Activated naive CD4-positive, alpha-beta T cell treated with anti-CD3 and anti-CD28 coated beads for 36 hours (primary cell): ENCODE results near the gene HLCS. TPM values are rescaled to one million over a fixed set of nuclear protein-coding genes. Genes with fewer than 3 reads are reported as not detected.

Experiments
- CTCF ChIA-PET: fragments of 350-600 bp; sonication (Branson Sonifier 250); formaldehyde crosslinking; loops from one replicate; lab custom pipeline; 2021; ENCODE audit warnings: antibody characterized with exemption; lab: Charles Lee
- DNase-seq: peaks from one replicate; pipeline ENCODE4 v3.0.0-alpha.2; 2020
- H3K27ac Mint-ChIP-seq: one replicate; pipeline ENCODE4 v1.8.0; 2021; ENCODE audit warnings: mild to moderate bottlenecking, mixed read lengths
- H3K27me3 Mint-ChIP-seq: one replicate; pipeline ENCODE4 v1.8.0; 2021; ENCODE audit warnings: low read depth, mixed read lengths
- H3K36me3 Mint-ChIP-seq: one replicate; pipeline ENCODE4 v1.8.0; 2021; ENCODE audit warnings: low read depth, mixed read lengths
- H3K4me1 Mint-ChIP-seq: one replicate; pipeline ENCODE4 v1.8.0; 2021; ENCODE audit warnings: low read depth, mixed read lengths
- H3K4me3 Mint-ChIP-seq: one replicate; pipeline ENCODE4 v1.8.0; 2021; ENCODE audit warnings: mild to moderate bottlenecking, moderate library complexity, mixed read lengths
- H3K9me3 Mint-ChIP-seq: one replicate; pipeline ENCODE4 v1.8.0; 2021; ENCODE audit warnings: mixed read lengths
- intact Hi-C: fragments of 100-400 bp; cut with micrococcal nuclease; formaldehyde crosslinking; loops from one replicate; pipeline ENCODE4 v1.15.1; 2023
- total RNA-seq, 2 experiments: library from RNA; stranded (reverse); gene quantifications; one replicate each; pipeline ENCODE4 v1.2.3, GENCODE V29; 2021

Gene HLCS
- total RNA-seq, 2 experiments from 2014 or later: 12.5 to 12.6 TPM

GRCh38 chr21:36708286-36709029 lies 258.0 kb downstream of the HLCS start:
- Mint-ChIP-seq H3K4me1 (peaks cover 44% of the 10 kb centered on the region), H3K27ac (no peak overlapping the region), H3K36me3 (no peaks in the 10 kb centered on the region), H3K4me3 (no peak overlapping the region), H3K27me3 (peaks cover 80% of the 10 kb centered on the region), H3K9me3 (no peaks in the 10 kb centered on the region)
- CTCF ChIA-PET: interaction anchor here (0.6 kb wide), 1 partner anchor 22 kb away, joined by 3 read pairs; no protein-coding TSS in a partner anchor
- intact Hi-C loops: loop anchor here (10.0 kb wide), 1 partner anchor 564 kb away; no protein-coding TSS in a partner anchor
- no peak for DNase-seq

- no peak for DNase-seq
- intact Hi-C loops: loop anchor here (2.0 to 10.0 kb wide), 3 partner anchors 17 to 563 kb away; no protein-coding TSS in a partner anchor
- H3K4me1 Mint-ChIP-seq: peaks cover 46% of the 10 kb centered on the region
- no peak overlapping the region for H3K4me3 Mint-ChIP-seq
- H3K9me3 Mint-ChIP-seq: no peaks in the 10 kb centered on the region
- H3K27me3 Mint-ChIP-seq: peaks cover 80% of the 10 kb centered on the region
- CTCF ChIA-PET: interaction anchor here (0.6 kb wide), 1 partner anchor 21 kb away, joined by 3 read pairs; no protein-coding TSS in a partner anchor
- no peak overlapping the region for H3K27ac Mint-ChIP-seq
- no peaks in the 10 kb centered on the region for H3K36me3 Mint-ChIP-seq
These were observed 258.6 kb downstream of the HLCS start for GRCh38 chr21:36707763-36708285.

DNA sequence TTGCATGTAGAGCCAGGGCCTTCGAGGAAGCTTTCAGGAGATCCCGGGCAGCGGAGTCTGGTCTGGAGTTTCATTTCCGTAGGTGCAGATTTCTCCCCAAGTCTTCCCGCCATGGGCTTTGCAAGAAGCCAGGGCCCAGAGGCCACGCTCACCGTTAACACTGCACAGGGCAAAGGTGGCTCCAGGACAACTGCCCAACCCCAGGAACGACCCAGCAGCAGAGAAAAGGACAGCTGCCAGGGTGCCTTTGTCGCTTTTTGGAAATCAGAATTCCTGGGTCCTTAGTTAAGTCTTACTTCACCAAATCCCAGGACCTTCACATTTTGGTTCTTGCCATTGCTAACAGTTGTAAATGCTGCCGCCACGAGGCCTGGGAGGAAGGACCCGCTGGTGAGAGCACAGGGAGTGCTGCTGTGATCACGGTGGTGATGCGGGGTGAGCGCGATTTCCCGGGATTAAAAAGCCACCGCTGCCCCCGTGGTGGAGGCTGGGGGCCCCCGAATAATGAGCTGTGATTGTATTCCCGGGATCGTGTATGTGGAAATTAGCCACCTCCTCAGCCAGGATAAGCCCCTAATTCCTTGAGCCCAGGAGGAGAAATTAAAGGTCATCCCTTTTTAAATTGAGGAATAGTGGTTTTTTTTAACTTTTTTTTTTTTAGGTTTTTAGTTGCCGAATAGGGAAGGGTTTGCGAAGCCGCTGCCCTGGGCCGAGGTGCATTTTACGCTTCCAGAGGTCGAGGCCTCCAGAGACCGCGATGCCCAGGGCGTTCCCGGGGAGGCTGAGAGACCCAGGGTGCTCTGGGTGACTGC lies 259.3 kb downstream of the HLCS start:
- CTCF ChIA-PET: interaction anchor here (1.3 kb wide), 1 partner anchor 18 kb away, joined by 3 read pairs; no protein-coding TSS in a partner anchor
- H3K9me3 Mint-ChIP-seq: no peaks in the 10 kb centered on the region
- DNase-seq: peak; percentile 52
- H3K4me3 Mint-ChIP-seq: no peak overlapping the region
- no peaks in the 10 kb centered on the region for H3K36me3 Mint-ChIP-seq
- H3K27ac Mint-ChIP-seq: no peak overlapping the region
- intact Hi-C loops: loop anchor here (2.0 to 10.0 kb wide), 3 partner anchors 16 to 562 kb away; no protein-coding TSS in a partner anchor
- peaks cover 80% of the 10 kb centered on the region for H3K27me3 Mint-ChIP-seq
- H3K4me1 Mint-ChIP-seq: peaks cover 49% of the 10 kb centered on the region

DNA sequence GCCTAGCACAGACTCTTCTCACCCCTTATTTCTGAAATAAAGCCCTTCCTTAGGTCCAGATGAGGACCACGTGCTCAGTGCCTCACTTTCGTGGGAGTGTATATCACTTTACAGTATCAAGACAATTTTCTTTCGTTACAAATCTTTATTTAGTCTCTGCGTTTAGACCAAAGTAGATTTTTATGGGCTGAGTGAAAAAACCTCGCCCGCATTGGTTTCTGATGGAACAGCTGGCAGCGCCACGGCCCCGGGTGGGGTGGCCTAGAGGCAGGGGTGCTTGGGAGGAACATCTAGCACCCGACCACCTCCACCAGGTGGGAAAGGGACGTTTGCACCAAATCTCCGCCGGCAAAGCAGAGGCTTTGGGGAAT lies 260.0 kb downstream of the HLCS start:
- no peak overlapping the region for H3K4me3 Mint-ChIP-seq
- intact Hi-C loops: loop anchor here (2.0 to 10.0 kb wide), 3 partner anchors 16 to 562 kb away; no protein-coding TSS in a partner anchor

DNA sequence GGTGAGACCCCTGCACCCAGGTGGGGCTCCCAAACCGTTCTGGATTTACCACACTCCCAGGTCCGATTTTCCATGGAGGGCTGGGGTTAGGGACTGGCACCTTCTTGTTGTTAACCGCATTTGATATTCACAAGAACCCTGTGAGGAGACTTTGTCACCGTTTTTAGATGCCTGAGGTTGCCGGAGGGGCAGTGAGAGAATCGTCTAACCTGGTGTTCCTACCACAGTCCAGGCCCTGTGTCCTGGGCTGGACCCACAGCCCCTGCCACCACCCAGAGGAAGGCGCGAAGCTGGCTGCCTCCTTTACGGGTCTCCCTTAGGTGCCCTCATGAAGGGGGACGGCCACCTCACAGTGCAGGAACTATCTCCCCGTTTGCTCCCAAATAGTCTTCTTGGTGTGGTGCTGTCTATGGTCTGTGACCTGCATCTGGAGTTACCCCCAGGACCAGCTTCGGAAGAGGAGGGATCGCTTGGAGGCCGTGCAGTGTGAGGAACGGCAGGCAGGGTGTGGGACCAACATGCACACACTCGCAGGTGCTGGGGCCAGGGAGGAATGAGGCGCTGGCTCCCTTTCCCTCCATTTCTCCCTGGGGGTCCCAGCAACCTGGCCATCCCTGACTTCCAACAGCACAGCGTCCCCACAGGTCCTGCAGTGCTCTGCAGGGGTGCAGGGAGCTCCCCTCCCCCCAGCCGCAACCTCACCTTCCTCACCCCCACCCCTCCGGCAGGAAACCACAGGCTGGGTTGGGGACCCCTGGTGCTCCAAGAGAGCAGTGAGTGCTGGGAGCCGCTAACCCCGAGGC lies 260.6 kb downstream of the HLCS start:
- Mint-ChIP-seq H3K4me3 (no peak overlapping the region), H3K9me3 (no peaks in the 10 kb centered on the region), H3K27me3 (peaks cover 82% of the 10 kb centered on the region), H3K27ac (no peak overlapping the region), H3K36me3 (no peaks in the 10 kb centered on the region), H3K4me1 (peaks cover 57% of the 10 kb centered on the region)
- intact Hi-C loops: loop anchor here (2.0 to 10.0 kb wide), 3 partner anchors 15 to 561 kb away; no protein-coding TSS in a partner anchor
- no peak for DNase-seq
- CTCF ChIA-PET: interaction anchor here (1.3 kb wide), 1 partner anchor 16 kb away, joined by 3 read pairs; no protein-coding TSS in a partner anchor

More for the DNA sequence above, 260.0 kb downstream of the HLCS start:
- CTCF ChIA-PET: interaction anchor here (1.3 kb wide), 1 partner anchor 17 kb away, joined by 3 read pairs; no protein-coding TSS in a partner anchor
- Mint-ChIP-seq H3K9me3 (no peaks in the 10 kb centered on the region), H3K27ac (no peak overlapping the region), H3K27me3 (peaks cover 84% of the 10 kb centered on the region), H3K4me1 (peaks cover 54% of the 10 kb centered on the region), H3K36me3 (no peaks in the 10 kb centered on the region)
- no peak for DNase-seq

GRCh38 chr21:36704958-36705678 lies 261.4 kb downstream of the HLCS start:
- CTCF ChIA-PET: interaction anchor here (0.7 kb wide), 2 partner anchors 223 to 248 kb away, joined by 3 read pairs; no protein-coding TSS in a partner anchor
- no peak for DNase-seq
- no peaks in the 10 kb centered on the region for H3K9me3 Mint-ChIP-seq
- peaks cover 82% of the 10 kb centered on the region for H3K27me3 Mint-ChIP-seq
- no peak overlapping the region for H3K27ac Mint-ChIP-seq
- no peaks in the 10 kb centered on the region for H3K36me3 Mint-ChIP-seq
- peaks cover 61% of the 10 kb centered on the region for H3K4me1 Mint-ChIP-seq
- intact Hi-C loops: loop anchor here (5.0 to 10.0 kb wide), 2 partner anchors 118 to 560 kb away; no protein-coding TSS in a partner anchor
- H3K4me3 Mint-ChIP-seq: peak overlapping the region; percentile 15

DNA sequence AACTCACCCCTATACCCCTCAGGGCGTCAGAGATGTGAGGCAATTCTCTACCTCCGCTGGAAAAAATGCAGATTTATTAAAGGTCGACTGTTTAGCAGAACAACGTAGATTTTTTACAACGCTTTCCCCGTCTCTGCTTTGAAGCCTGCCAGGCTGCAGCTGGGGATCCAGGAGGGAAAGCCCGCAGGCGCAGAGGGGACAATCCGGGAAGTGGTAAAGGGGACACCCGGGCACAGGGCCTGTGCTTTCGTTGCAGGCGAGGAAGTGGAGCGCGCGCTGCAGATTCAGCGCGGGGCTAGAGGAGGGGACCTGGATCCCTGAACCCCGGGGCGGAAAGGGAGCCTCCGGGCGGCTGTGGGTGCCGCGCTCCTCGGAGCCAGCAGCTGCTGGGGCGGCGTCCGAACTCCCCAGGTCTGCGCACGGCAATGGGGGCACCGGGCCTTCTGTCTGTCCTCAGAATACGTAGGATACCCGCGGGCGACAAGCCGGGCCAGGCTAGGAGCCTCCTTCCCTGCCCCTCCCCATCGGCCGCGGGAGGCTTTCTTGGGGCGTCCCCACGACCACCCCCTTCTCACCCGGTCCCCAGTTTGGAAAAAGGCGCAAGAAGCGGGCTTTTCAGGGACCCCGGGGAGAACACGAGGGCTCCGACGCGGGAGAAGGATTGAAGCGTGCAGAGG lies 262.1 kb downstream of the HLCS start:
- intact Hi-C loops: loop anchor here (5.0 to 10.0 kb wide), 2 partner anchors 117 to 560 kb away; no protein-coding TSS in a partner anchor
- H3K27ac Mint-ChIP-seq: no peak overlapping the region
- H3K36me3 Mint-ChIP-seq: no peaks in the 10 kb centered on the region
- H3K4me1 Mint-ChIP-seq: peaks cover 58% of the 10 kb centered on the region
- CTCF ChIA-PET: interaction anchor here (0.7 kb wide), 2 partner anchors 224 to 249 kb away, joined by 3 read pairs; no protein-coding TSS in a partner anchor
- H3K4me3 Mint-ChIP-seq: peak overlapping the region; percentile 21
- peaks cover 78% of the 10 kb centered on the region for H3K27me3 Mint-ChIP-seq
- peak; percentile 49 for DNase-seq
- no peaks in the 10 kb centered on the region for H3K9me3 Mint-ChIP-seq

GRCh38 chr21:36703626-36704280 lies 262.7 kb downstream of the HLCS start:
- CTCF ChIA-PET: no interaction called here
- H3K4me3 Mint-ChIP-seq: peak overlapping the region; percentile 21
- peaks cover 76% of the 10 kb centered on the region for H3K27me3 Mint-ChIP-seq
- no peak overlapping the region for H3K27ac Mint-ChIP-seq
- intact Hi-C loops: loop anchor here (5.0 to 10.0 kb wide), 2 partner anchors 116 to 559 kb away; no protein-coding TSS in a partner anchor
- no peaks in the 10 kb centered on the region for H3K9me3 Mint-ChIP-seq
- H3K36me3 Mint-ChIP-seq: no peaks in the 10 kb centered on the region
- H3K4me1 Mint-ChIP-seq: peaks cover 56% of the 10 kb centered on the region
- DNase-seq: no peak

- peaks cover 73% of the 10 kb centered on the region for H3K27me3 Mint-ChIP-seq
- peaks cover 51% of the 10 kb centered on the region for H3K4me1 Mint-ChIP-seq
- DNase-seq: no peak
- no peaks in the 10 kb centered on the region for H3K36me3 Mint-ChIP-seq
- H3K4me3 Mint-ChIP-seq: no peak overlapping the region
- CTCF ChIA-PET: interaction anchor here (1.1 kb wide), 1 partner anchor 73 kb away, joined by 4 read pairs; no protein-coding TSS in a partner anchor
- intact Hi-C loops: loop anchor here (5.0 to 10.0 kb wide), 2 partner anchors 116 to 558 kb away; no protein-coding TSS in a partner anchor
- no peaks in the 10 kb centered on the region for H3K9me3 Mint-ChIP-seq
- H3K27ac Mint-ChIP-seq: no peak overlapping the region
These were observed 263.3 kb downstream of the HLCS start for GRCh38 chr21:36703123-36703522.

DNA sequence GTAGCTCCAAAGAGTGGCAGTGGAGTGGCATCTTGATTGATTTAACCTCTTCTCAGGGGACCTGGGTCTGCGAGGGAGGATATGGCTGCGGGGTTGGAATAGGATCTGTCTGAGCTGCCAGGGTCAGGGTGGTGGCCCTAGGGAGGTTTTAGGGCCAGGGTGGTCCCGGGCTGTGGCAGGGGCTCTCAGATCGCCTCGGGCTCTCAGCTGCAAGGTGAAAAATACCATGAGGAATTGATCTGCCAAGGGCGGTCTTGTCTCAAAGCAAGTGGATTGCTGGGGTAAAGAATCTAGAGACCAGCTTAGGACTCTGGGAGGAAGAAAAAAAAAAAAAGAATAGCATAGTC lies 263.9 kb downstream of the HLCS start:
- no peak for DNase-seq
- no peaks in the 10 kb centered on the region for H3K9me3 Mint-ChIP-seq
- CTCF ChIA-PET: interaction anchor here (1.1 kb wide), 1 partner anchor 72 kb away, joined by 4 read pairs; no protein-coding TSS in a partner anchor
- no peak overlapping the region for H3K27ac Mint-ChIP-seq
- H3K27me3 Mint-ChIP-seq: peaks cover 74% of the 10 kb centered on the region
- intact Hi-C loops: loop anchor here (5.0 to 10.0 kb wide), 2 partner anchors 115 to 558 kb away; no protein-coding TSS in a partner anchor
- H3K4me1 Mint-ChIP-seq: peaks cover 50% of the 10 kb centered on the region
- no peak overlapping the region for H3K4me3 Mint-ChIP-seq
- no peaks in the 10 kb centered on the region for H3K36me3 Mint-ChIP-seq
